Measurements from ENCODE around the gene CCDC183.

CCDC183 gene

DNA sequence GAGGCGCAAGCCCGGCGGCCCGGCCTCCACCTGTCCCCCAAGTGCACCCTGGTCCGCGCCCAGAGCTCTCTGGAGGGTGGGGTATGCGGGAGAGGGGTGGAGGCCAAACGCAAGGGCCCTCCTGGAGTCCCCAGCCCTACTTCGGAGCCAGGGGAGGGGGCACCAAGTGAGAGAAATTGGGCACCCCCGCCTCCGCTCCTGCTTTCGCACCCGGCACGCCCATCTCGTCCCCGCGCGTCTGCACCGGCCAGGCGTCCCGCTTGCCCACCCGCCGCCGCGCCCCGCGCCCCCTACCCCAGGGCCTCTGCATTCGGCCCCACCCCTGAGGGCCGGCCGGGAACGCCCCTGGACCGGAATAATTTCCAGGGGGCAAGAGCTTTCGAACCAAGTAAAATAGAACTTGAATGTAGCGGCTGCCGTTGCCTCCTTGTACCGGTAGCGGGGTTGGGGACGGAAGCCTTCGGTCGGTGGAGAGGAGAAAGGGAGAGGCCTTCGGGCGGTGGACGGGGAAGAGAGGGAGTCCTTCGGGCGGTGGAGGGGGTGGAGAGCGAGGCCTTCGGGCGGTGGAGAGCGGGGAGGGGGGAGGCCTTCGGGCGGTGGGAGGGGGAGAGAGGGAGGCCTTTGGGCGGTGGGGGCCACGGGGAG, 52.4 kb downstream of the CCDC183 start:
- H3K36me3 ChIP-seq (ENCODE audit: insufficient read depth, low read length) = peaks cover 13% of the 10 kb centered on the region; the same call in 1 of the 2 replicates
- peak overlapping the region; percentile 65 for H2AFZ ChIP-seq (ENCODE audit: low read length)
- no peaks in the 10 kb centered on the region for H3K9me2 ChIP-seq (replicated peaks; ENCODE audit: low read depth, low read length)
- H3K4me2 ChIP-seq (ENCODE audit: low read depth, low read length, poor library complexity, severe bottlenecking) = peak overlapping the region; percentile 89
- H3F3A ChIP-seq (ENCODE audit: low read depth) = no peaks in the 10 kb centered on the region
- no peaks in the 10 kb centered on the region for H3K9me3 ChIP-seq (ENCODE audit: insufficient read depth, low read depth, low read length)
- peak overlapping the region; percentile 90 for H3K9ac ChIP-seq (ENCODE audit: low read depth, low read length, poor library complexity, severe bottlenecking)
- H3K4me1 ChIP-seq (ENCODE audit: insufficient read depth, low read length, poor library complexity, severe bottlenecking) = peaks cover 7% of the 10 kb centered on the region
- peak overlapping the region; percentile 91 for H3K4me3 ChIP-seq (ENCODE audit: low read length, poor library complexity, severe bottlenecking)
- H3K79me2 ChIP-seq (ENCODE audit: insufficient read depth, low read length) = peaks cover 15% of the 10 kb centered on the region; the same call in 1 of the 2 replicates
- TF ChIP-seq EZH2phosphoT487 (IDR thresholded peaks at IDR 0.05; ENCODE audit: borderline replicate concordance) = no peak
- TF ChIP-seq CTCF (conservative IDR thresholded peaks at IDR 0.05; ENCODE audit: low read length) = no peak
- no peaks in the 10 kb centered on the region for H3K27me3 ChIP-seq (ENCODE audit: insufficient read depth, low read length, poor library complexity, severe bottlenecking)
- H4K20me1 ChIP-seq (ENCODE audit: insufficient read depth, low read length, poor library complexity, severe bottlenecking) = peaks cover 19% of the 10 kb centered on the region

- H3K79me2 ChIP-seq (ENCODE audit: insufficient read depth, low read length) = peaks cover 15% of the 10 kb centered on the region; the same call in 1 of the 2 replicates
- H3K4me1 ChIP-seq (ENCODE audit: insufficient read depth, low read length, poor library complexity, severe bottlenecking) = peaks cover 7% of the 10 kb centered on the region
- TF ChIP-seq EZH2phosphoT487 (IDR thresholded peaks at IDR 0.05; ENCODE audit: borderline replicate concordance) (no peak), CTCF (conservative IDR thresholded peaks at IDR 0.05; ENCODE audit: low read length) (no peak)
- H3K4me2 ChIP-seq (ENCODE audit: low read depth, low read length, poor library complexity, severe bottlenecking) = peak within 1 kb of the TSS; percentile 93
- H3K36me3 ChIP-seq (ENCODE audit: insufficient read depth, low read length) = peaks cover 13% of the 10 kb centered on the region; the same call in 1 of the 2 replicates
- peak within 1 kb of the TSS; percentile 90 for H3K9ac ChIP-seq (ENCODE audit: low read depth, low read length, poor library complexity, severe bottlenecking)
- H3F3A ChIP-seq (ENCODE audit: low read depth) = no peaks in the 10 kb centered on the region
- H3K27me3 ChIP-seq (ENCODE audit: insufficient read depth, low read length, poor library complexity, severe bottlenecking) = no peaks in the 10 kb centered on the region
- peaks cover 19% of the 10 kb centered on the region for H4K20me1 ChIP-seq (ENCODE audit: insufficient read depth, low read length, poor library complexity, severe bottlenecking)
- no peaks in the 10 kb centered on the region for H3K9me2 ChIP-seq (replicated peaks; ENCODE audit: low read depth, low read length)
- H3K4me3 ChIP-seq (ENCODE audit: low read length, poor library complexity, severe bottlenecking) = peak within 1 kb of the TSS; percentile 91
- H3K9me3 ChIP-seq (ENCODE audit: insufficient read depth, low read depth, low read length) = no peaks in the 10 kb centered on the region
- peak within 1 kb of the TSS; percentile 65 for H2AFZ ChIP-seq (ENCODE audit: low read length)
Observed at GRCh38 chr9:136849038-136849959, 53.2 kb downstream of the CCDC183 start, which contains the start of gene PHPT1. TSS of gene PHPT1 (plus strand) at chr9:136849409. CDS start at chr9:136849431, 22 bp downstream.

DNA sequence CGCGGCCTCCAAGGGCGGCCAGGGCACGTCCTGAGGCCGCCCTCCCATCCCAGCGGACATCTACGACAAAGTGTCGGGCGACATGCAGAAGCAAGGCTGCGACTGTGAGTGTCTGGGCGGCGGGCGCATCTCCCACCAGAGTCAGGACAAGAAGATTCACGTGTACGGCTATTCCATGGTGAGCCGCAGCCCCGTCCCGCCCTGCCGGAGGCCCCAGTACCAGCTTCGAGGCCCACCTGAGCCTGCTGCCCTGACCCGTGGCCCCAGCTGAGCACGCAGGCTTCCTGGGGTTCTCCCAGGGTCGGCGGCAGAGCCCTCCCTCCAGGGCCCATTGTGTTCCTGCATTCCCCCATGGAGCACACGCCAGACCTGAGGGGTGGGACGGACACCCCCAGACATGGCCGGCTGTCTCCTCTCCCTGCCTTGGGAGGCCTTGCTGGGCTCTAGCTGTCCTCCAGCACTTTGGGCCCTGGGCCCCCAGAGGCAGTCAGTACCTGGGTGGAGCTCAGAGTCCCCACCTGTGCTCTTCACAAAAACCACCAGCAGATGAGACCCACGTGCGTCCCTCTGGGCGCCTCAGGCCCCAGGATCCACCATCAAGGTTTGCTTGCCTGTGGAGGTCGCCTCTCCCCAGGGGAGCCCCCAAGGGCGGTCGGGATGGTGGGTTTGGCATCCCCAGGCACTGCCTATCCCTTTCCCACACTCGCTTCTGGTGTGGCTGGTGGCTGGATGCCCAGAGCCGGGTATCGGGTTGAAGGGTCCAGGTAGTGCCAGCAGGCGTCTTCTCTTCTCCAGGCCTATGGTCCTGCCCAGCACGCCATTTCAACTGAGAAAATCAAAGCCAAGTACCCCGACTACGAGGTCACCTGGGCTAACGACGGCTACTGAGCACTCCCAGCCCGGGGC, 54.1 kb downstream of the CCDC183 start:
- H3K79me2 ChIP-seq (ENCODE audit: insufficient read depth, low read length) = peaks cover 15% of the 10 kb centered on the region; the same call in 1 of the 2 replicates
- no peaks in the 10 kb centered on the region for H3K27me3 ChIP-seq (ENCODE audit: insufficient read depth, low read length, poor library complexity, severe bottlenecking)
- H3K36me3 ChIP-seq (ENCODE audit: insufficient read depth, low read length) = peaks cover 13% of the 10 kb centered on the region; the same call in 1 of the 2 replicates
- H3K4me3 ChIP-seq (ENCODE audit: low read length, poor library complexity, severe bottlenecking) = peak overlapping the region; percentile 91
- H4K20me1 ChIP-seq (ENCODE audit: insufficient read depth, low read length, poor library complexity, severe bottlenecking) = peaks cover 19% of the 10 kb centered on the region
- H3K9me3 ChIP-seq (ENCODE audit: insufficient read depth, low read depth, low read length) = no peaks in the 10 kb centered on the region
- H3K9me2 ChIP-seq (replicated peaks; ENCODE audit: low read depth, low read length) = no peaks in the 10 kb centered on the region
- peak overlapping the region; percentile 90 for H3K9ac ChIP-seq (ENCODE audit: low read depth, low read length, poor library complexity, severe bottlenecking)
- H3F3A ChIP-seq (ENCODE audit: low read depth) = no peaks in the 10 kb centered on the region
- TF ChIP-seq EZH2phosphoT487 (IDR thresholded peaks at IDR 0.05; ENCODE audit: borderline replicate concordance) (no peak), CTCF (conservative IDR thresholded peaks at IDR 0.05; ENCODE audit: low read length) (no peak)
- peaks cover 7% of the 10 kb centered on the region for H3K4me1 ChIP-seq (ENCODE audit: insufficient read depth, low read length, poor library complexity, severe bottlenecking)
- no peak overlapping the region for H2AFZ ChIP-seq (ENCODE audit: low read length)
- H3K4me2 ChIP-seq (ENCODE audit: low read depth, low read length, poor library complexity, severe bottlenecking) = peak overlapping the region; percentile 93
